A673 (cell line): ENCODE data around the gene ERVK3-1. TPM values are rescaled to one million over a fixed set of nuclear protein-coding genes. Genes with fewer than 3 reads are reported as not detected.

Experiments
- BruUV-seq: library from RNA; stranded (reverse); fragments of 400-500 nt; replicated peaks from 2 replicates; lab custom pipeline; 2021; lab: Mats Ljungman, UMichigan
- CTCF ChIA-PET: fragments of 300-600 bp; sonication (Branson Sonifier 250); formaldehyde crosslinking; loops from one replicate; lab custom pipeline; 2022; ENCODE audit warnings: antibody characterized with exemption; lab: Charles Lee
- POLR2A ChIA-PET: fragments of 300-600 bp; sonication (Branson Sonifier 250); formaldehyde crosslinking; loops from one replicate; lab custom pipeline; 2022; ENCODE audit warnings: antibody characterized with exemption; ENCODE audit not compliant: low non-redundant PET; lab: Charles Lee
- DNase-seq: peaks from one replicate; pipeline ENCODE4 v3.0.0-alpha.2; 2015; ENCODE audit warnings: low spot score
- H3K27ac ChIP-seq: fragments of 200-600 bp; sonication (generic); 2 replicates; pipeline ENCODE4 v1.5.1; 2016; ENCODE audit warnings: mixed run types, low read depth, mild to moderate bottlenecking, mixed read lengths, antibody characterized with exemption, low read length; ENCODE audit not compliant: poor library complexity, severe bottlenecking
- H3K27me3 ChIP-seq: fragments of 200-600 bp; sonication (generic); replicated peaks from 2 replicates; pipeline ENCODE4 v1.6.1; 2017; ENCODE audit warnings: mixed run types, low read depth, mild to moderate bottlenecking, mixed read lengths, antibody characterized with exemption, low read length; ENCODE audit not compliant: insufficient read depth, poor library complexity
- H3K36me3 ChIP-seq: fragments of 200-600 bp; sonication (generic); 2 replicates; pipeline ENCODE4 v1.6.1; 2016; ENCODE audit warnings: mixed run types, mild to moderate bottlenecking, mixed read lengths, antibody characterized with exemption, low read length; ENCODE audit not compliant: insufficient read depth, poor library complexity, severe bottlenecking
- H3K4me1 ChIP-seq: fragments of 200-600 bp; sonication (generic); 2 replicates; pipeline ENCODE4 v1.6.1; 2017; ENCODE audit warnings: mixed run types, mild to moderate bottlenecking, mixed read lengths, antibody characterized with exemption, low read length; ENCODE audit not compliant: insufficient read depth, poor library complexity, severe bottlenecking
- H3K4me3 ChIP-seq: fragments of 200-600 bp; sonication (generic); 2 replicates; pipeline ENCODE4 v1.5.1; 2016; ENCODE audit warnings: low read depth, mixed run types, mild to moderate bottlenecking, mixed read lengths, low read length; ENCODE audit not compliant: poor library complexity, severe bottlenecking
- H3K9me3 ChIP-seq: fragments of 200-600 bp; sonication (generic); 2 replicates; pipeline ENCODE4 v1.6.1; 2016; ENCODE audit warnings: mixed run types, low read depth, mild to moderate bottlenecking, mixed read lengths, antibody characterized with exemption, low read length; ENCODE audit not compliant: poor library complexity, severe bottlenecking
- CTCF ChIP-seq: fragments of 300-800, 200-600 bp; sonication (generic); conservative IDR thresholded peaks from 2 replicates; pipeline ENCODE4 v1.5.1; 2017; ENCODE audit warnings: low read depth, mild to moderate bottlenecking, antibody characterized with exemption, low read length, moderate library complexity, mixed read lengths
- EZH2 ChIP-seq: fragments of 200-600 bp; sonication (generic); IDR thresholded peaks from 2 replicates; pipeline ENCODE4 v1.6.1; 2017; ENCODE audit warnings: borderline replicate concordance, low read depth, mild to moderate bottlenecking, mixed read lengths, antibody characterized with exemption, low read length; ENCODE audit not compliant: poor library complexity, severe bottlenecking
- intact Hi-C: fragments of 100-400 bp; cut with micrococcal nuclease; formaldehyde crosslinking; loops from one replicate; pipeline ENCODE4 v1.10.0; 2022; ENCODE audit not compliant: unreplicated experiment
- total RNA-seq: library from RNA; stranded (reverse); gene quantifications from 2 replicates; pipeline ENCODE4 v1.2.3, GENCODE V29; 2021

Gene ERVK3-1
- total RNA-seq, 1 experiment from 2014 or later, result 77.1 TPM

GRCh38 chr19:58268344-58268743, 36.8 kb upstream of the ERVK3-1 start:
- peaks cover 19% of the 10 kb centered on the region for H3K36me3 ChIP-seq

DNA sequence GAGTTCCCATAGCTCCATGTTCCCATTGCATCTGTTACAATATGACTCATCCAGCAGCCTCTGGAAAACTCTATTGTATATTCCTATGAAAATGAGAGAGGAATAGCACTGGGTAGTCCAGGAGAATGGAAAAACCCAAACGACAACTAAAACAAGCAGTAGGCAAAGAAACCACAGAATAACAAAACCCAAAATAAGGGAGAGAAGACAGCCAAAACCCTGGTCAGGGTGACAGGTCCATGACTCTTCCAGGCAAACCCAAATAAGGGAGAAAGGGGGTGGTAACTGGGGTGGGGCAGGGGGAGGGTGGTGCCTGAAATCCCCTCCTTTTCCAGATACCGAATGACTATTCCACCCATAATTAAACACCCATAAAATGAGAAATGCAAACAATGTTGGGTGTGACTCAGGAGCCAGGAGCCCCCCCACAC, 30.4 kb upstream of the ERVK3-1 start:
- no peak overlapping the region for H3K27ac ChIP-seq
- ChIA-PET POLR2A (no interaction called here), CTCF (no interaction called here)
- TF ChIP-seq CTCF, result no peak
- no peak for TF ChIP-seq EZH2
- H3K27me3 ChIP-seq, result no peaks in the 10 kb centered on the region
- intact Hi-C loops, result no loop called here
- H3K36me3 ChIP-seq, result peaks cover 20% of the 10 kb centered on the region
- no peak overlapping the region for H3K4me3 ChIP-seq
- BruUV-seq, result no TSS peak
- H3K4me1 ChIP-seq, result no peaks in the 10 kb centered on the region
- DNase-seq, result no peak
- peaks cover 27% of the 10 kb centered on the region for H3K9me3 ChIP-seq

More at GRCh38 chr19:58268344-58268743, 36.8 kb upstream of the ERVK3-1 start:
- no TSS peak for BruUV-seq
- Histone ChIP-seq H3K4me3 (no peak overlapping the region), H3K27me3 (no peaks in the 10 kb centered on the region), H3K9me3 (peaks cover 68% of the 10 kb centered on the region), H3K27ac (no peak overlapping the region), H3K4me1 (no peaks in the 10 kb centered on the region)
- ChIA-PET CTCF (no interaction called here), POLR2A (no interaction called here)
- no peak for TF ChIP-seq CTCF
- no peak for TF ChIP-seq EZH2
- intact Hi-C loops, result no loop called here
- DNase-seq, result no peak

GRCh38 chr19:58275564-58275963, 29.6 kb upstream of the ERVK3-1 start:
- no peak for DNase-seq
- Histone ChIP-seq H3K27ac (no peak overlapping the region), H3K36me3 (peaks cover 23% of the 10 kb centered on the region), H3K4me1 (no peaks in the 10 kb centered on the region), H3K4me3 (no peak overlapping the region), H3K27me3 (no peaks in the 10 kb centered on the region), H3K9me3 (peaks cover 23% of the 10 kb centered on the region)
- intact Hi-C loops, result no loop called here
- ChIA-PET POLR2A (no interaction called here), CTCF (interaction anchor here (0.7 kb wide), 1 partner anchor 124 kb away, joined by 3 read pairs; no protein-coding TSS in a partner anchor)
- TF ChIP-seq EZH2, result no peak
- no peak for TF ChIP-seq CTCF
- BruUV-seq, result no TSS peak
